ENCODE results near the gene CARD10.
A peak's percentile ranks its signal among the peaks of the same experiment; 100 is the strongest.
"Not testable (repeated sequence)": the region's sequence is repeated elsewhere in the genome, so short reads cannot be mapped to it uniquely, and the experiment has no call there.

CARD10 gene

GRCh38 chr22:37527081-37527752, 8.0 kb upstream of the CARD10 start:
- not testable (repeated sequence) for DNase-seq (ENCODE audit: low spot score)

DNA sequence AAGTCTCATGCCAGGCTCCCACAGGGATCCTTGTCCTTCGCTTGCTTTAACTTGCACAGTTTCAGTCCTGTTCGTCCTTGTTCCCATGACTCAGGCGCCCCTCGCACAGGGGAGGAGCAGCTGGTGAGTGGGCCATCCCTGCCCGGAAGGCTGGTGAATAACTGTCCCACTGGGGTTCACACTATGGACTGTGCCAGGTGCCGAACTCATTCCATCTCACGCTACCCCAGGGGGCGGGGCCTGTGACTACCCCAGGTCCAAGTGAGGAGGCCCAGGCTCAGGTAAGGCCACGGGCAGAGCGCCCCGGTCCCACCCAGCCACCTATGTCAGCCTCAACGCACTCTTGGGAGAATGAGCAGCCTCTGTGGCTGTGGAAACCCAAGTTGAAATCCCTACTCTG, 7.2 kb upstream of the CARD10 start:
- DNase-seq (ENCODE audit: low spot score) = no peak

DNA sequence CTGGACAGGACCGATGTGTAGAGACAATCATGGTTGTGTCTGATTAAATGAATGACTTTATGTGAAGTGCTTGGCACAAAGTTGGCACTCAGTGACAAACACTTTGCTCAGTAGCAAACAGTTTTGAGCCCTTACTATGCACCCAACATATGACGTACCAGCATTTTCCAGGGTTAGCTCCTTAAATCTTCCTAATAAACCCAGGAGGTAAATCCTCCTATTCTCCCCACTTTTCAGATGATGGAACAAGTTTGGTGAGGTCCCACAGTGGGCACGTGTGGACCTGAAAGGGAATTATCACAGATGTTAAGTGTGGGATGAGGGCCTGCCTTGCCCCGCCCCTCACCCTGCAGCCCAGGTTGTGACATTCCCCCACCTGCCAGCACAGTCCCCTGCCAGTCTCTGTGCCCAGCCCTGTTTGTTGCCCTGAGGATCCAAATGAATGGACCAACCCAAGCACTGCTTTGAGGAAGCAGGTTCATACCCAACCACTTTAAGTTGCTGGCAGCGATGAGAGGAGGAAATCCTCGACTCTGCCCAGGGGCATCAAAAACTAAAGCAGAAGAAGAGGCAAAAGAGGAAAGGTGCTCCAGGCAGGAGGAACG, 6.6 kb upstream of the CARD10 start:
- no peak for DNase-seq (ENCODE audit: low spot score)

DNA sequence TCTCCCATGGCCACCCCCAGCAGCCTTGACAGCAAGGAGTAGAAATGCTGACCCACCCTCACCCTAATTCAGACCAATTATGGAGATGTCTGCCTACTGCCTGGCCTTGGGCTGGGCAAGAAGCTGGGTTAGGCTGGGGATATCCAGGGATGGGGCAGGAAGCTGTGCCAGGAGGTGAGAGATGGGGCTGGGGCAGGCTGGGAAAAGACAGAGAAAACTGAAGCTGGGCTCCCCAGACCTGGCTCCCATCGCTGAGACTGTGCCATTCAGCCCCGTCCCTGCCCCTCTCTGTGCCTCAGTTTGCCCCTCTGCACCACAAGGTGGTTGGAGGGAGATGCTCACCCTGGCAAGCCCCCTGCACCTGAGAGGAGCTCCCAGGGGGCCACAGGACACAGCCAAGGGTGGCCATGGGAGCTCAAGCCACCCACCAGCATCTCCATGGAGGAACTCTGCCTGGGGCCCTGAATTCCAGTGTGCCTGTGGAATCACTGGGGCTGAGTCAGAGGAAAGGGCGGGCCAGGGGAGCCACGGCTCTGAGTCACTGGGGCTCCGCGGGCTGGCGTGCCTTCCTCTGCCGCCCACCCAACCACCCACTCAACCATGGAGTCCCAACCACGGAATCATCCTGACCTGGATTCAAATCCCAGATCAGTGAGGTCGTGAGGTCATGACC, 6.0 kb upstream of the CARD10 start:
- peak; percentile 92 for DNase-seq (ENCODE audit: low spot score)

GRCh38 chr22:37522482-37522881, 3.3 kb upstream of the CARD10 start:
- DNase-seq (ENCODE audit: low spot score) = no peak

DNA sequence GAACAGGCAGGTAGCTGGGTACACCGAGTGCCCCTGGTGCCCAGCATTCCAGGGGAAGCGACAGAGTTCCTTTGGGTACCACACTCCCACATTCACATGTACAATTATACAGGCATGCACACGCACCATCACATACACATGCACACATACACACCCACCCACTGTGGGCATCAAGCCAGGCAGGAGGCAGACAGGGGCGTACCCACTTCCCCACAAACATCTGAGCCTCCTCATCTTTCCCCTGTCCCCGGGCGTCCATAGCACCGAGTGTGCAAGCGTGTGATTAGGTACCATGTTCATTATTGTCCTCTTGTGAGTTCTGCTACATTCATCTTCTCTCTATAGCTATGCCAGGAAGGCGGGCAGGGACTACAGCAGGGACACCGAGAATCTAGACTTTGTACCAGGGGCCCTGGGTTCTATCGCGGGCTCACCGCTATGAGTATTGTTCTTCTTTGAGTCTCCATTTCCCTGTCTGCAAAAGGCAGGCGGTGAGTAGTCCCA, 2.1 kb upstream of the CARD10 start:
- DNase-seq (ENCODE audit: low spot score) = no peak

- no peak for DNase-seq (ENCODE audit: low spot score)
Observed at GRCh38 chr22:37520776-37521191, 1.6 kb upstream of the CARD10 start.

- no peak for DNase-seq (ENCODE audit: low spot score)
Observed at GRCh38 chr22:37518509-37519267, 527 bp downstream of the CARD10 start.

GRCh38 chr22:37517826-37518450, 1.3 kb downstream of the CARD10 start:
- no peak for DNase-seq (ENCODE audit: low spot score)

DNA sequence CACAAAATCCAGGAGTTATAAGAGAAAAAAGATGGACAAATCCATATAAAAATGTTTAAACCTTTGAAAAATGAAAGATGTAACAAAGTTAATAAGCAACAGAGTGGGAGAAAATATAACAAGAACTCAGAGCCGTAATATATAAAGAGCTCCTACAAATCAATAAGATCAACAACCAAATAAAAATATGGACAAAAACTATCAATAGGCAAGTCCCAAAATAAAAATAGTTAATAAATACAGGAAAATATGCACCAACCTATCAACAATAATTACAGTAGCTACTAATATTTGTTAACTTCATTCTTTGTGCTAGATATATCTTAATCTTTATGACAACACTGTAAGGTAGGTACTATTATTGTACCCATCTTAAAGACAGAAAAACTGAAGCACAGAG, 2.8 kb downstream of the CARD10 start:
- no peak for DNase-seq (ENCODE audit: low spot score)

- no peak for DNase-seq (ENCODE audit: low spot score)
Observed at GRCh38 chr22:37515901-37516300, 3.3 kb downstream of the CARD10 start.

DNA sequence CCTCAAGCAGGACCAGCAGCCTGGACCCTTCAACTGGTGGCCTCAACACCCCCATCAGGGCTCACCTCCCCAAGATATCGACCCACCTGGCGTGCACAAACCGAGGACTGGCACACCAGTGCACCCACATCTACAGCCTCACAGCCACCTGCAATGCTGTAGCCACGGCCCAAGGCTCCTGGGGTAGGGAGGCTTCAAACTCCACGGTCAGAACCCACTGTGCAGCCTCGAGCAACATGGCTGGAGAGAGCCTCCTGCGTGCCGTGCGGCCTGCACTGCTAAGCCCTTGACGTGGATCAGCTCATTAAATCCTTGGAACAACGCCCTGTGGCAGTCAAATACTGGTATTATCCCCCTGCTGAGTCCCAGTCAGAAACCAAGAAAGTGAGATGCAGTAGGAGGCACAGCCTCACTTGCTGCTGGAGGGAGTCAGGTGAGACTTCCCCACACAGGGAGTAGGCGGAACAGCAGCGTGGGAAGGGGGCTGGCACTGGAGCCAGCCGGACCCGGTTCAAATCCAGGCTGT, 4.6 kb downstream of the CARD10 start:
- DNase-seq (ENCODE audit: low spot score) = no peak

DNA sequence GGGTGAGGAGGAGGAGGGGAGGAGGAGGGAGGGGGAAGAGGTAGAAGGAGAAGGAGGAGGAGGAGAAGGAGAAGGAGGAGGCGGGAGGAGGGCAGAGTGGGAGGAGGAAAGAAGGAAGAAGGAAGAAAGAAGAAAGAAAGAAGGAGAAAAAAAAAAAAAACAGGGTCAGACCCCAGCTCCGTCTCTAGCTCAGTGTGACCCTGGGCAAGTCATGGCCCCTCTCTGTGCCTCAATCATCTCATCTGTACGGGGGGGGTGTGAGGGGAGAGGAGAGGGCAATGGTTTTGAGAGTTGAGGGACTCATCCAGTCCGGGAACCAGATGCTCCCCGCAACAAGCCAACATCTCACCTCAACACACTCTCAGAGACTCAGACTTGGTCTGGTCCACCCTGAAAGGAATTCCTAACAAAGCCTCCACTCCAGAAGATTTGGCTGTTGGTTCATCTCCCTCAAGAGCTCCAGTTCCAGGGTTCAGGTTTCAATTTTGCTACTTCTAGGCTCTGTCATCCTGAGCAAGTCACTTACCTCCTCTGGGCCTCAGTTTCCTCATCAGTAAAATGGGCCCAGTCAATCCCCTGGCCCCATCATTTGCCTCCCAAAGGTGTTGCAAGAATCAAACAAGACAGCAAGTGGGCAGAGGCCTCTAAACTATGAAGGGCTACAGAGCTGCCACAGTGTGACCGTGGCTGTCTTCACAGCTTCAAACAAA, 7.7 kb downstream of the CARD10 start:
- DNase-seq (ENCODE audit: low spot score) = no peak

DNA sequence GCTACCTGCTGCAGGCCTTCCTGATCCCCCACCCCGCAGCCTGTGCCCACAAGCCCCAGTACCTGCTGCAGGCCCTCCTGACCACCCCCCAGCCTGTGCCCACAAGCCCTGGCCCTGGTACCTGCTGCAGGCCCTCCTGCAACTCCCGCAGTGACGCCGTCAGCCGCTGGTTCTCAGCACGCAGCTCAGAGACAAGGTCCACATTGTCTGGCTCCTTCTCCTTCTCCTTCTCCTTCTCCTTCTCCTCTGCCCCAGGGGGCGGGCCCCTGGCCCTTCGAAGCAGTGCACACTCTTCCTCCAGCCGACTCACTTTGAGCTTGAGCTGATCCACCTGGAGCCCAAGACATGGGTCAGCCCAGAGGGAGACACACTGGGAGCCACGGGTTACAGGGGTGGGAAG, 9.1 kb downstream of the CARD10 start:
- no peak for DNase-seq (ENCODE audit: low spot score)

- no peak for DNase-seq (ENCODE audit: low spot score)
Observed at GRCh38 chr22:37509059-37509860, 10.0 kb downstream of the CARD10 start.

DNA sequence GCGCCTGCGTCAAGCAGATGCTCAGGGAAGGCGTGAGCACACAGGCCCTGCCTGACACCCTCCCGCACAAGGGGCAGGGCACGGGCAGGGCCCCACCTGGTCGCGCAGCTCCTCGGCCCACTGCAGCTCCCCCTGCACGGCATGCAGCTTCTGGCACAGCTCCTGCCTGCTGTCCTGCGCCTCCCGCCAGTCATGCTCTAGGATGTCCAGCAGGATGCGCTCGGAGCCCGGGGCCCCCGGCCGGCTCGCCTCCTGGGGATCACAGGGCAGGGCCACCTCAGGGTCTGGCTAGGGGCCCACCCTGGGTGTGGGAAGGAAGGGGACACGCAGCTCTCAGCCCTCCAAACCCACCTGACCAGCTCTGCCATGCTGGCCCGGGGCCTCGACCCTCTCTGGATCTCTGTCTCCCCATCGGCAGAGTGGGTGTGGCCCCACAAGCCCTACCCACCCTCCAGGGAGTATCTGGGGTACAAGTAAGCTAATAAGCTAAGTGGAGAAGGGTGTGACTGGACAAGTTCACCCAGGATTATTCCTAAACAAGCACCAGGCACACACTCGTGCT, 10.7 kb downstream of the CARD10 start:
- no peak for DNase-seq (ENCODE audit: low spot score)

DNA sequence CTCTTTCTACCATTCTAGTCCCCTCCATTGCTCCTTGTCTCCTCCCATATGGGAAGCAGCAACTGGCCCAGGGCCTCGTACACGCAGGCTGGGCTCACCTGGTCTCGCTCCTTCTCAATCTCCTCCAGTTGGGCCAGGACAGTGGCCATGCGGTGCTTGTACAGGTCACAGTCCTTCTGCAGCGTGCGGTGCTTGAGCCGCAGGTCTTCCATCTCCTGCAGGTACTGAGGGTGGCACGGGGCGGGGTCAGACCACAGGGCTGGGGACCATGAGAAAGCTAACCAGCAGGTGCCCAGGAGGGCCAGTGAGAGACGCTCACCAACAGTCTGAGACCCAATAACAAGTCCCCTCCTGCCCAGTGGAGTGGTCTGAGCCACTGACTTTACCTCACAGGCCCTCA, 11.5 kb downstream of the CARD10 start:
- no peak for DNase-seq (ENCODE audit: low spot score)

DNA sequence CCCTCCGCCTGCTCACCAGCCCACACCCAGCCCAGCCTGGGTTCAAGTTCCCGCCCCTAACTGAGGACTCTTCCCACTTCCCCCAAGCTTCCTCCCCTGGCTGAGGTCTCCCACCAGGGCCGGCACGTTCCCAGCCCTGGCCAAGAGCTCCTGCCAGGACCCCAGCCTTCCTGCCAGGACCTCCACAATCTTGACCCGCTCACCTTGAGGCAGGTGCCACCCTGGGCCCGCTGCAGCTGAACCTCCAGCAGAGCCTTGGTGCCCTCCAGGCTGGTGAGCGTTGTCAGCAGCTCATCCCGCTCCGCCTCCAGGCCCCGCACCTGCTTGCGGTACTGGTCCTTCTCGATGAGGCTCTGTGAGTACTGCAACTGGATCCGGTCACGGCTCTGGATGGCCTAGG, 13.2 kb downstream of the CARD10 start:
- no peak for DNase-seq (ENCODE audit: low spot score)

DNA sequence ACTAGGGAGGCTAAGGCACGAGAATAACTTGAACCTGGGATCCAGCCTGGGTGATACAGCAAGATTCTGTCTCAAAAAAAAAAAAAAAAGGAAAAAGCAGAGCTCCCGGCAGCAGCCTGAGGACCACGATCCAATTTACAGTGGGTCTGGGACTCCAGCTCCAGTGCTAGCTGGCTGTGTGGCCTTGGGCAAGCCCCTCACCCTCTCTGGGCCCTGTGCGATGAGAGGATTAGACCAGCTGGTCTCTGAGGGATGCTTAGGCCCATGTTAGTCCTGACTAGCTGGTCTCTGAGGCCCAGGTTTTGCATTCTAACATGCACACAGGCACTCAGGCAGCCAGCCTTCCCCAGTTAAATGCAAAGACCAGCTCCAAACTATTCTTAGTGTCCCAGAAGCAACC, 13.7 kb downstream of the CARD10 start:
- no peak for DNase-seq (ENCODE audit: low spot score)

DNA sequence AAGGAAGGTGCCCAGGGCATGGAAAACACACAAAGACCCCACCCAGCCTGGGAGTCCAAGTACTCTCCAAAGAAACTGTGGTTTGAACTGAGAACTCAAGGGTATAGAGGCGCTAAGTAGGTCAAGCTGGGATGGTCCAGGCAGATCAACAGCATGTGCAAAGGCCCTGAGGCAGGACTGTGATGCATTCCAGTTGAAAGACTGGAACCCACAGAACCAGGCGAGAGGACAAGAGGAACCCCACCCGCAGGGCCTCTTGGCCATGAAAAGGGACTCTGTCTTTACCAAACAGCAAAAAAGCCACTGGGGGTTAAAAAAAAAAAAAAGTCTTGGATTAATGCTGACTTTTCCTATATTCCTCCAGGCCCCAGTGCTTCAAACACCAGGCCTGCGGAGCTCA, 14.3 kb downstream of the CARD10 start:
- no peak for DNase-seq (ENCODE audit: low spot score)

All from hepatic stellate cell (primary cell).